Stimulated activated CD4-positive, alpha-beta T cell treated with anti-CD3 and anti-CD28 coated beads, Interleukin-2, amount 100 ng/mL, for 48 hours (primary cell): ENCODE results near the gene SOBP.

Source experiments
- DNase-seq, 2 donors: peaks; one replicate each; pipeline ENCODE4 v3.0.0-alpha.2; 2020

SOBP gene

DNA sequence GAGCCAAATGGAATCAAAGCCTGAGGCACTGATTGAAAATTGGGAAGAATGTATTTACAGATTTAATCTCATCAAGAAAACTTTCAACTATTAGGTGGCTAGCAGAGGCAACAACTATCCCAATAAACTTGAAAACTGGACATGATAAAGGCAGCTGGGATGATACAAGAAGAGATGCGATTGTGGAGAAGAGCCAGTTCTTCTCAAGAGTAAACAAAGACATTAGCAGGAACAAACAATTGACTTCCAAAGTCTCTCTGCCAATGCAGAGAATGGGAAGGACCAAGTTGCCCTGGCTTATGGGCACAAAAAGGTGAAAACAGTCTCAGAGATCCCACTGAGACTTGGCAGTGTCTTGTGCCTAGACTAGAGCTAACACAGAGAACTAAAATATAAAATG lies 132.4 kb downstream of the SOBP start:
- DNase-seq = no peak

- DNase-seq = no peak
These were observed 134.1 kb downstream of the SOBP start for GRCh38 chr6:107624050-107624449.

DNA sequence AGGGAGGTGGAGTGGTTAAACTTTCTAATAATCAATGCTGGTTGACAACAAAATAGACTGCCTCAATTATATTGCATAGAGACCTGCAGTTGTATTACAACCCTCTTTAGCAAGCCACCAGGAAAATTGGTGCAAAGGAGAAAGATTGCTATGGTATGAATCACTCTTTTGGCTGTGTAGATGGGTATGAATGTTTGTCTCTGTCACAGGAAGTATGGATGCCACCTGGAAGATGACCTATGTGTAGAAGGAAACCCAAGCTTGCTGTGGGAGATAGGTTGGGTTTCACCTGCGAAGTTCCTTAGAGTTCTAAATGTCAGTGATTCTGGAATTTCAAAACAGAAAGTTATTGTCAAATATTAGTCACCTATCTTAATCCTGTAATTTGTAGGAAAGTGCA lies 134.6 kb downstream of the SOBP start:
- DNase-seq = no peak

- DNase-seq = no peak
These were observed 135.3 kb downstream of the SOBP start for GRCh38 chr6:107625264-107625663.

- DNase-seq = no peak
These were observed 136.7 kb downstream of the SOBP start for GRCh38 chr6:107626645-107627044.

- no peak for DNase-seq
These were observed 138.1 kb downstream of the SOBP start for GRCh38 chr6:107627969-107628368.

- no peak for DNase-seq
These were observed 139.0 kb downstream of the SOBP start for GRCh38 chr6:107628878-107629277.

DNA sequence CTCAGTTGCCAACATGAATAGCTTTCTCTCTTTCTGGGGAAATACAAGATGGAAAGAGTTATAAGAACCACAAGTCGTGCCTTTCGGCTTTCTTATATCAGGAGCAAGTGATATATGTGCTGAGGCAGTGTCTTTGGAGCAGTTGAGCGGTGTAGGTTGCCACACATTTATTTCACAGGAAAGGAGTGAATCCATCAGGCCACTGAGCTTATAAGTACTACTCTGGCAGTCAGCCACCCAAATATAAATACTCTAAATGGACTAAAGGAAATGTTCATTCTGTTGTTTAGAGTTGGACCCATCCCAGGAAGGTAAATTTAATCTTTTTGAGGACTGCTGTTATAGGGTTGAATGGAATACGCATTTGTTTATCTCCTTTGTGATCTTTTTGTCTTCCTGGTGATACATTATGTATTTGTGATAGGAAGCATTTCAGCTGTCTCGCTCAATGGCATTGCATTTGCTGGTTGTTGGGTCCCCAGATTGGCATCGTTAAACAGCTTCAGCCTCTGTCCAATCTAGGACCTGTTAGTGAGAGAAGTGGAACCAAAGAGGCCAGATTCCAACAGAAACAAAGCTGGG lies 139.7 kb downstream of the SOBP start:
- DNase-seq = no peak

- no peak for DNase-seq
These were observed 140.5 kb downstream of the SOBP start for GRCh38 chr6:107630348-107630977.

- no peak for DNase-seq
These were observed 142.6 kb downstream of the SOBP start for GRCh38 chr6:107632381-107633136.

- no peak for DNase-seq
These were observed 143.9 kb downstream of the SOBP start for GRCh38 chr6:107633680-107634323.

DNA sequence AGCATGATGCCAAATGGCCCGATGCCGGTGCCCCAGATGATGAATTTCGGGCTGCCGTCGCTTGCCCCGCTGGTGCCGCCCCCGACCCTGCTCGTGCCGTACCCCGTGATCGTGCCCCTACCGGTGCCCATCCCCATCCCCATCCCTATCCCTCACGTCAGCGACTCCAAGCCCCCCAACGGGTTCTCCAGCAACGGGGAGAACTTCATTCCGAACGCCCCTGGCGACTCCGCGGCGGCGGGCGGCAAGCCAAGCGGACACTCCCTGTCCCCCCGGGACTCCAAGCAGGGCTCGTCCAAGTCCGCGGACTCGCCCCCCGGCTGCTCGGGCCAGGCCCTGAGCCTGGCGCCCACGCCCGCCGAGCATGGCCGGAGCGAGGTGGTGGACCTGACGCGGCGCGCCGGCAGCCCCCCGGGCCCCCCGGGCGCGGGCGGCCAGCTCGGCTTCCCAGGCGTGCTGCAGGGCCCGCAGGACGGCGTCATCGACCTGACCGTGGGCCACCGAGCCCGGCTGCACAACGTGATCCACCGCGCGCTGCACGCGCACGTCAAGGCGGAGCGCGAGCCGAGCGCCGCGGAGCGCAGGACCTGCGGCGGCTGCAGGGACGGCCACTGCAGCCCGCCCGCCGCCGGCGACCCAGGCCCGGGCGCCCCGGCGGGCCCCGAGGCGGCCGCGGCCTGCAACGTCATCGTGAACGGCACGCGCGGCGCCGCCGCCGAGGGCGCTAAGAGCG lies 144.6 kb downstream of the SOBP start:
- peak in 1 of 2 donors; percentile 11 for DNase-seq

- no peak for DNase-seq
These were observed 145.2 kb downstream of the SOBP start for GRCh38 chr6:107635057-107635515.

- DNase-seq = no peak
These were observed 146.6 kb downstream of the SOBP start for GRCh38 chr6:107636486-107636885.

- DNase-seq = no peak
These were observed 147.7 kb downstream of the SOBP start for GRCh38 chr6:107637316-107638315.

DNA sequence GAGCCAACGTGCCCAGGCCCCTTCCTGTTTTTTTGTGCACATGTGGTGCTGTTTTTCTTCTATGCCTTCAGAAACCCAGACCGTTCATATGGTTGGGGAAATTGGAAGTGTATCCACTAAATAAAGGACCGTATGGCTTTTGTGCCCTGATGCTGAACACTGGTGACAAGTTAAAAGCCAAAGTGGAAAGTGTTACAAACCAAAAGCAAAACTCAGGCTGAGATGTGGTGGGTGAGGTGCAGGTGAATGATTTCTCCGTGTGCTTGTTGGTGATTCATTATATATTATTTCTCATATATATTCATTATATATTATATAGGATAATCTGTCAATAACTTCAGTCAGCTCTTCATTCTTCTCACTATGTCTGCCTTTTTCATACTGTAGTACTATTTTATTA lies 148.6 kb downstream of the SOBP start:
- DNase-seq = no peak

DNA sequence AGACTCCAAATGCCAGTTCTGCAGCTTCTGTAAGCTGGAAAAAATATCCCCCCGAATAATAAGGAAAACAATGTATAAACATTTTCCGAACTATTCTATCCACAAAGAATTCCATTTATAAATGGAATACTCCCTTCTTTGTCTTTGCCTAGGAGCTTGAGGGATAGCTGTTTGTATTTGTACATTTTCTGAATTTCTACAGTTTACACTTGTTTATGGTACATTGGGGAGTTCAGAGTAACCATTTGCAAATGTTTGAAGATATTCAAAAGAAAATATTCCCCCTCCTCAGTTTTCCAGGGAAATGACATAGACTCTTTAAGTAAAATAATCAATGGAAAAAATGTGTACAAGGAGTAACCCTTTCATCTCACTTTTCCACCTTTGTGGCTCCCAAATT lies 149.6 kb downstream of the SOBP start:
- DNase-seq = no peak

GRCh38 chr6:107641071-107641470 lies 151.2 kb downstream of the SOBP start:
- DNase-seq = no peak

GRCh38 chr6:107641500-107641941 lies 151.6 kb downstream of the SOBP start:
- no peak for DNase-seq

DNA sequence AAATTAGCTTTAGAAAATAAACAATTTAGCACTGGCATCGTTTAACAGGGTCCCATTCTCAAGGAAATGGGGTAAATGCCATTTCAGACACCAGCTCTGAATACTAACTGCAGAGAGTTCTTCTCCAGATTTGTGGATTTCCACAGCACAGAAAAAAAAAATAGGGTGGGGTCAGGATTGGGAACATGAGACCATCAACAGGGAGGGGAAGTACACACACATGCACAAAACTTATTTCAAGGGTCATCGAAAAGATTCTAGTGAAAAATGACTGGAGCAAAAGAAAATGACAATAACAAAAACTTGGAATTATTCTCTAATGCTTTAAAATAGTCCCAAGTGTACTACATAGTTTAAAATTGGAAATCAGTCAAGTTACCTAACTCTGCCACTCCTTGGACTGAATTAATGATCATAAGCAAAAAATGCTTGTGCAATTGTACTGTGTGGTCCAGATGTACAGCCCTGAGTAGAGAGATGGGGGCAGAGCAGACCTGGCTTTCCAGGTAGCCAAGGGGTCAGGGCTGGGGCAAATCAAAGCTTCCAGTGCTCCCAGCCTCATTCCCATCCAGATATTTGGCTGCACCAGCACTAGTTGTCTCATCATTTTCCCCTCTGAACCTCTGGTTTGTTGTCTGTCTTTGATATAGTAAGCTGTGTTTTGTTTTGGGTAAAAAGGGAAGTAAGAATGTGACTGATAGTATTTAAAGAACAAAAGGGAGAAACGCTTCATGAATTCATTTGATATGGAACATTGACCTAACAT lies 152.4 kb downstream of the SOBP start:
- DNase-seq = no peak

DNA sequence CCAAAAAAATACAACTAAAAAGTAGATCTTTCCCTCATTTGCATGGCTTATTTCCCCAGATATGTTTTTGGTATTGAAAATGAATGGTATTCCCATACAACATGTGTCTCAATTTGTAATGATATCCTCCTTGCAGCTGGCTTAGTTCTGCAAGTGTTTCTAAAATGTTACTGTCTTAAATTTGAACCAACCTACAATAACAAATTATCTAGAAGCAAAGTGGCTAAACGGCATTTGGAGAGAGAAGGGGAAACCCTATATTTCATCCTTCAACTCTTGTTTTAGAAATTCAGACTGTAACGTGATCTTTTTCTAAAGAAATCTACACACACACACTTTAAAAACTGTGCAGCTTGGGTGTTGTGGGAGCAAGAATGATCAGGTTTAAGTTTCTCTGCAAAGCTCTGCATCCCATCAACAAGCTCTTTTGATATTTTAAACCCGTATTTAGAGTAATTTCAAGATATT lies 153.0 kb downstream of the SOBP start:
- no peak for DNase-seq
